Endothelial cell of umbilical vein (primary cell): ENCODE measurements around the gene HMGA1. TPM values are rescaled to one million over a fixed set of nuclear protein-coding genes. Genes with fewer than 3 reads are reported as not detected.

Source experiments
- BruUV-seq: library from RNA; stranded (reverse); fragments of 400-500 nt; replicated peaks from 2 replicates; lab custom pipeline; 2021; lab: Mats Ljungman, UMichigan
- CTCF ChIA-PET: fragments of 300-600, 350-600 bp; sonication (Branson Sonifier 250); formaldehyde crosslinking; loops from one replicate; lab custom pipeline; 2021; ENCODE audit warnings: antibody characterized with exemption, inconsistent platforms; lab: Charles Lee
- POLR2A ChIA-PET: fragments of 300-600, 350-600 bp; sonication (Branson Sonifier 250); formaldehyde crosslinking; loops from one replicate; lab custom pipeline; 2021; ENCODE audit warnings: antibody characterized with exemption, inconsistent platforms; lab: Charles Lee
- DNase-seq: peaks from one replicate; pipeline ENCODE4 v3.0.0-alpha.2; 2011; ENCODE audit warnings: low read depth, low spot score
- FAIRE-seq: peaks from 2 replicates; lab custom pipeline; 2011; peaks lifted over from hg19 to GRCh38; lab: Jason Lieb, UNC
- H2AFZ ChIP-seq: 2 replicates; pipeline ENCODE4 v1.6.0; 2012; ENCODE audit warnings: low read depth, low read length, control low read depth, inconsistent platforms
- H3K27ac ChIP-seq: 2 replicates; pipeline ENCODE4 v1.5.1; 2011; ENCODE audit warnings: low read depth, mild to moderate bottlenecking, control low read depth, low read length, moderate library complexity; ENCODE audit not compliant: insufficient read depth
- H3K27me3 ChIP-seq, 2 experiments: 2 replicates each; pipeline versions ENCODE4 v1.6.0 to v1.6.1; 2011; ENCODE audit warnings: low read length in 2 of 2, mixed read lengths in 1 of 2; ENCODE audit not compliant: control insufficient read depth in 2 of 2, insufficient read depth in 2 of 2
- H3K36me3 ChIP-seq, 2 experiments: 2 replicates in 1 of 2; 3 replicates in 1 of 2; pipeline ENCODE4 v1.5.1; 2011; ENCODE audit warnings: low read length in 2 of 2, mild to moderate bottlenecking in 1 of 2, moderate library complexity in 1 of 2; ENCODE audit not compliant: control insufficient read depth in 2 of 2, insufficient read depth in 2 of 2; ENCODE audit errors: extremely low read depth in 1 of 2
- H3K4me1 ChIP-seq: 3 replicates; pipeline ENCODE4 v1.5.1; 2011; ENCODE audit warnings: mild to moderate bottlenecking, low read length; ENCODE audit not compliant: control insufficient read depth, insufficient read depth; ENCODE audit errors: extremely low read depth
- H3K4me2 ChIP-seq: 2 replicates; pipeline ENCODE4 v1.6.1; 2011; ENCODE audit warnings: low read length, control low read depth, mixed read lengths; ENCODE audit not compliant: insufficient read depth
- H3K4me3 ChIP-seq, 3 experiments: fragments of 200-600 bp in 1 of 3; sonication (generic), shearing (Covaris generic) in 1 of 3; replicated peaks in 1 of 3; 2 replicates each; pipeline ENCODE4 v1.5.1; 2011 to 2016; ENCODE audit warnings: control low read depth in 3 of 3, low read length in 3 of 3, mild to moderate bottlenecking in 2 of 3, inconsistent platforms in 1 of 3, low read depth in 1 of 3, moderate library complexity in 1 of 3; ENCODE audit not compliant: insufficient read depth in 1 of 3
- H3K79me2 ChIP-seq: 2 replicates; pipeline ENCODE4 v1.6.0; 2012; ENCODE audit warnings: low read length, inconsistent platforms; ENCODE audit not compliant: control insufficient read depth, insufficient read depth
- H3K9ac ChIP-seq: replicated peaks from 2 replicates; pipeline ENCODE3; 2011; ENCODE audit warnings: low read length, control low read depth; ENCODE audit not compliant: insufficient read depth; ENCODE audit errors: extremely low read depth
- H3K9me1 ChIP-seq: replicated peaks from 3 replicates; pipeline ENCODE4 v1.6.0; 2011; ENCODE audit warnings: mild to moderate bottlenecking, low read length; ENCODE audit not compliant: control insufficient read depth, insufficient read depth; ENCODE audit errors: extremely low read depth
- H3K9me3 ChIP-seq: replicated peaks from 2 replicates; pipeline ENCODE4 v1.5.1; 2012; ENCODE audit warnings: low read length, inconsistent platforms; ENCODE audit not compliant: control insufficient read depth, insufficient read depth
- H4K20me1 ChIP-seq: replicated peaks from 2 replicates; pipeline ENCODE3; 2011; ENCODE audit warnings: mild to moderate bottlenecking, low read length; ENCODE audit not compliant: control insufficient read depth, insufficient read depth; ENCODE audit errors: extremely low read depth
- CTCF ChIP-seq, 2 donors: IDR thresholded peaks; 1 replicate in 1 of 2; 2 replicates in 1 of 2; pipeline ENCODE4 v1.5.1; 2011; ENCODE audit warnings: low read length in 2 of 2, mild to moderate bottlenecking in 2 of 2, moderate library complexity in 2 of 2, control low read depth in 1 of 2, inconsistent platforms in 1 of 2, low read depth in 1 of 2; ENCODE audit not compliant: insufficient read depth in 1 of 2; ENCODE audit errors: extremely low read depth in 1 of 2
- EZH2 ChIP-seq: IDR thresholded peaks from 2 replicates; pipeline ENCODE4 v1.6.1; 2012; ENCODE audit warnings: borderline replicate concordance, low read depth, mild to moderate bottlenecking, moderate library complexity, low read length, inconsistent platforms; ENCODE audit not compliant: severe bottlenecking
- FOS ChIP-seq: IDR thresholded peaks from 2 replicates; pipeline ENCODE4 v1.6.1; 2011; ENCODE audit warnings: mild to moderate bottlenecking, low read length, moderate library complexity, borderline replicate concordance; ENCODE audit not compliant: insufficient read depth
- GATA2 ChIP-seq: IDR thresholded peaks from 2 replicates; pipeline ENCODE4 v1.7.0; 2011; ENCODE audit warnings: low read depth, mild to moderate bottlenecking, moderate library complexity, mixed read lengths, low read length; ENCODE audit not compliant: insufficient read length, insufficient read depth
- JUN ChIP-seq: IDR thresholded peaks from 2 replicates; pipeline ENCODE4 v1.6.1; 2011; ENCODE audit warnings: borderline replicate concordance, low read depth; ENCODE audit not compliant: insufficient read length, insufficient read depth
- MAX ChIP-seq: IDR thresholded peaks from 2 replicates; pipeline ENCODE4 v1.6.1; 2011; ENCODE audit not compliant: insufficient read depth, insufficient read length
- MYC ChIP-seq: IDR thresholded peaks from one replicate; pipeline ENCODE4 v1.6.1; 2011; ENCODE audit warnings: mild to moderate bottlenecking, low read depth, low read length
- POLR2A ChIP-seq: IDR thresholded peaks from 2 replicates; pipeline ENCODE4 v1.6.1; 2012; ENCODE audit warnings: low read depth, mild to moderate bottlenecking, control low read depth, low read length
- POLR2AphosphoS5 ChIP-seq: IDR thresholded peaks from 2 replicates; pipeline ENCODE4 v1.6.1; 2012; ENCODE audit warnings: low read depth, mild to moderate bottlenecking, control low read depth, low read length, moderate library complexity; ENCODE audit not compliant: insufficient read depth
- dilution Hi-C: fragments of 300-500 bp; cut with MboI; formaldehyde crosslinking; loops from one replicate; pipeline ENCODE4 v1.15.0; 2019; ENCODE audit warnings: low sequenced_read_pairs; ENCODE audit not compliant: extremely low pct_ligation_motif_present
- intact Hi-C: fragments of 100-400 bp; cut with micrococcal nuclease; formaldehyde crosslinking; loops from one replicate; pipeline ENCODE4 v1.10.0; 2022
- polyA plus RNA-seq, 4 experiments: library from polyadenylated mRNA; depleted of rRNA in 3 of 4; stranded (reverse) in 3 of 4; unstranded in 1 of 4; fragments of >200 nt; gene quantifications; 2 replicates each; pipeline versions ENCODE4 v1.2.1 to v1.2.3, GENCODE V29; 2011 to 2012; ENCODE audit warnings: missing spikeins in 1 of 4
- total RNA-seq: library from RNA; stranded (reverse); gene quantifications from 2 replicates; pipeline ENCODE4 v1.2.3, GENCODE V29; 2021

The HMGA1 gene
- total and polyA plus RNA-seq, 2 donors (not counting 3 experiments of a cell fraction or from before 2014, with no cell fraction given): 425 to 1,108 TPM

GRCh38 chr6:34205916-34206315, 30.8 kb upstream of the HMGA1 start:
- BruUV-seq: no TSS peak
- Histone ChIP-seq H3K9me3 (no peaks in the 10 kb centered on the region), H3K79me2 (no peaks in the 10 kb centered on the region), H3K4me3 (no peak overlapping the region), H3K27ac (no peak overlapping the region), H2AFZ (no peak overlapping the region), H3K27me3 (no peaks in the 10 kb centered on the region), H4K20me1 (no peaks in the 10 kb centered on the region), H3K4me2 (no peak overlapping the region), H3K9ac (no peak overlapping the region), H3K9me1 (no peaks in the 10 kb centered on the region), H3K4me1 (no peaks in the 10 kb centered on the region), H3K36me3 (no peaks in the 10 kb centered on the region)
- FAIRE-seq: no peak
- dilution Hi-C loops (no loop called here), intact Hi-C loops (no loop called here)
- CTCF ChIA-PET: interaction anchor here (1.2 to 3.6 kb wide), 3 partner anchors 10 to 209 kb away, joined by 4 to 22 read pairs (median 7); no protein-coding TSS in a partner anchor
- TF ChIP-seq CTCF (IDR thresholded peaks at IDR 0.05; ENCODE audit: extremely low read depth in 1 of 2, insufficient read depth in 1 of 2, low read depth in 1 of 2, low read length in 2 of 2) (no peak), EZH2 (no peak), JUN (no peak)
- DNase-seq: no peak
- POLR2A ChIA-PET: no interaction called here

GRCh38 chr6:34206726-34207125, 29.9 kb upstream of the HMGA1 start:
- Histone ChIP-seq H3K4me2 (no peak overlapping the region), H2AFZ (no peak overlapping the region), H3K9ac (no peak overlapping the region), H4K20me1 (no peaks in the 10 kb centered on the region), H3K27ac (no peak overlapping the region), H3K4me1 (no peaks in the 10 kb centered on the region), H3K27me3 (no peaks in the 10 kb centered on the region), H3K9me3 (no peaks in the 10 kb centered on the region), H3K4me3 (no peak overlapping the region), H3K9me1 (no peaks in the 10 kb centered on the region), H3K36me3 (no peaks in the 10 kb centered on the region), H3K79me2 (no peaks in the 10 kb centered on the region)
- dilution Hi-C loops: no loop called here
- ChIA-PET POLR2A (no interaction called here), CTCF (interaction anchor here (1.2 to 3.6 kb wide), 3 partner anchors 11 to 208 kb away, joined by 4 to 22 read pairs (median 7); no protein-coding TSS in a partner anchor)
- BruUV-seq: no TSS peak
- no peak for FAIRE-seq
- DNase-seq: no peak
- TF ChIP-seq FOS: no peak
- TF ChIP-seq GATA2: no peak
- no peak for TF ChIP-seq POLR2AphosphoS5
- no peak for TF ChIP-seq EZH2
- TF ChIP-seq JUN: no peak
- no peak for TF ChIP-seq MYC
- no peak for TF ChIP-seq CTCF (IDR thresholded peaks at IDR 0.05; ENCODE audit: extremely low read depth in 1 of 2, insufficient read depth in 1 of 2, low read depth in 1 of 2, low read length in 2 of 2)
- no peak for TF ChIP-seq MAX
- no peak for TF ChIP-seq POLR2A
- intact Hi-C loops: no loop called here
